CMK (cell line): ENCODE results near the gene CNRIP1.

Source experiments
- DNase-seq: peaks from one replicate; pipeline ENCODE4 v3.0.0-alpha.2; 2010; ENCODE audit warnings: low read depth

Gene CNRIP1

GRCh38 chr2:68251187-68251854 is 68.4 kb downstream of the CNRIP1 start:
- peak; percentile 59 for DNase-seq

DNA sequence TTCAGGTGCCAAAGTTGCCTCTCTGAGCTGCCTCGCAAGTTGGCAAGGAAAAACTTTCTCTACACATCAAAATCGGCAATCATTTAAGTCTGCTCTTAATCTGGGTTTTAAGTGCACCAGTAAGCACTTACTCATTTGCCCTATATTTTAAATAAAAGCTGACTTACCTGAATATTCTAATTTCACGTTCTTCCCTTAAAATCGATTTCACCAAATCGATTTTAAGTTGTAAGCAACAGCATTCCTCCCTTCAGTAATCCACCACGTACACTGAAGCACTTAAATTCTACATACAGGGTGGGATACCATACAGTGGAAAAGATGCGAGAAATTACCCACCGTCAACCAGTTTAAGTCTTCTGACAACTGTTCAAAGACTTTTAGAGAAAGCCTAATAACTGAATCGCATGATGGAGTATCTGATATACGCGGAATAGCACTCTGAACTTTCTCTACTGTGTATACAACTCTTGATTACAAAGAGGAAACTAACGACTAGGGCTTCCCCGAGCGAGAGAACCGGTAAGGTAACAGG is 69.0 kb downstream of the CNRIP1 start:
- DNase-seq, result no peak

DNA sequence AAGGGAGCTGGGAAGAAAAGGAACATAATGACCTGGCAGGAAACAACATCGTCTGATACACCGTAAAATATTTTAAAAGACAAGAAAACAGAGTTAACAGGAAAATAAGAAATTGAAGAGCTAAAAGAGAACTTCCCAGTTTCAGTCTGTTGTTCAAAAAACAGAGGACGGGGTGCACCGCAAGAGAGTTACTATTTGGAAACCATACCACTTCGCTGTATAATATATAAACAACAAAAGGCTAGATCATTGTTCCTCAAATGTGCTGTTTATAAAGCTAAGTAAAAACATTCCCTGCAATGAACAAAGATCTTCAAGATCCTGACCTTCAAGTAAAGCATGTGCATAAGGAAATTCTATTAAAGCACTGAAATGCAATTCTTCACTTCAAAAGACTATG is 69.6 kb downstream of the CNRIP1 start:
- DNase-seq, result no peak

GRCh38 chr2:68248806-68249205 is 70.9 kb downstream of the CNRIP1 start:
- no peak for DNase-seq

- DNase-seq, result no peak
Observed at GRCh38 chr2:68248361-68248760, 71.4 kb downstream of the CNRIP1 start.

DNA sequence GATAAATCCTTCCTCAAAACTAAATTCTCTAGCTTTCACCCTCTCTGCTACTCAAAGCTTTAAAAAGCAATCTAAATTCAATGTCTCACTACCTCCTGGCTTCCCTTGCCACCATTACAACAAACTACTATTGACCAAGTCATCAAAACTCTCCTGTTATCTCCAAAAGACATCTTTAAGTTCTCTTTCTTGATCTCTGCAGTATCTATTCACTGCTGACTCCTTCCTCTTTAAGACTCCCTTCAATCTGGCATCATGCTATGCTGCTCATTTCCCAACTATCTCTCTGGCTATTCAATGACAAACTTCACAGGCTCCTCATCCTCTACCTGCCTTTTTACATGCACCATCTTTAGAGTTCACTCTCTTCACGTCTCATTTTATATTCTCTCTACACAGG is 73.4 kb downstream of the CNRIP1 start:
- no peak for DNase-seq

DNA sequence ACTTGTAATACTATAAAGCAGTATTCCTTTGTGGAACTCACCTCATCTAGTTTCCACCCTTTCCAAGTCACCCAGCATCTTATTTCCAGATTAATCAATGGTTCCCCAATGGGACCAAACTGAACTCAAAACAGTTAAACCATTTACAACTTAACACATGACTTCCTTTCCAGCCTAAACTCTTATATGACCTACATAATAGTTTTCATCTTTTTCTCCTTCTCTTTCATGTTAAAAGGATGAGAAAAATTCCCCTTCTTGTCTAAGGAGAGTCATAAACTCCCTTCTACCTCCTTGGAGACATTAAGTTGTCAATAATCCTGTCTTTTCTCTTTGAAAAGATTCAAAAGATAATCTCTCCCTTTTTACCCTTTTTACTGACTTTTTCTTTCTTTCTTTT is 74.1 kb downstream of the CNRIP1 start:
- no peak for DNase-seq

DNA sequence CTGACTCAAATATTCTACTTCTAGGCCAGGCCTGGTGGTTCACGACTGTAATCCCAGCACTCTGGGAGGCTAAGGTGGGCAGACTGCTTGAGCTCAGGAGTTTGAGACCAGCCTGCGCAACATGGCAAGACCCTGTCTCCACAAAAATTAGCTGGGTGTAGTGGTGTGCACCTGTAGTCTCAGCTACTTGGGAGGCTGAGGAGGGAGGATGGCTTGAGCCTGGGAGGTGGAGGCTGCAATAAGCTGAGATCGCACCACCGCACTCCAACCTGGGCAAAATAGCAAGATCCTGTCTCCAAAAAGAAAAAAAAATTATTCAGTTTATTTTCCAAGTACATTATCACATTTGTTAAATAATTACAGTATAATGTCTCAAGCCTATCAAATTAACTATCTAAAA is 74.7 kb downstream of the CNRIP1 start:
- no peak for DNase-seq

- DNase-seq, result no peak
Observed at GRCh38 chr2:68244456-68244855, 75.3 kb downstream of the CNRIP1 start.
